GM19397 (cell line): ENCODE data around the gene AHNAK.
"Not testable (repeated sequence)": the region's sequence is repeated elsewhere in the genome, so short reads cannot be mapped to it uniquely, and the experiment has no call there.

Experiments used
- ATAC-seq: cut with Tn5 transposase; IDR thresholded peaks from one replicate; pipeline ENCODE4 v1.9.1; 2021; ENCODE audit warnings: mild to moderate bottlenecking, moderate library complexity; ENCODE audit not compliant: unreplicated experiment

Gene AHNAK

GRCh38 chr11:62394825-62395538 lies 151.6 kb downstream of the AHNAK start:
- ATAC-seq: no peak

- ATAC-seq: no peak
Observed at GRCh38 chr11:62393735-62394134, 152.9 kb downstream of the AHNAK start.

- ATAC-seq: no peak
Observed at GRCh38 chr11:62393061-62393611, 153.5 kb downstream of the AHNAK start.

GRCh38 chr11:62392506-62392905 lies 154.1 kb downstream of the AHNAK start:
- ATAC-seq: no peak

- ATAC-seq: no peak
Observed at GRCh38 chr11:62391642-62392425, 154.8 kb downstream of the AHNAK start.

GRCh38 chr11:62390722-62391121 lies 155.9 kb downstream of the AHNAK start:
- ATAC-seq: no peak

- ATAC-seq: no peak
Observed at GRCh38 chr11:62390237-62390636, 156.4 kb downstream of the AHNAK start.

GRCh38 chr11:62388999-62389398 lies 157.6 kb downstream of the AHNAK start:
- no peak for ATAC-seq

GRCh38 chr11:62387381-62387780 lies 159.2 kb downstream of the AHNAK start:
- ATAC-seq: no peak

- ATAC-seq: not testable (repeated sequence)
Observed at GRCh38 chr11:62386083-62386482, 160.5 kb downstream of the AHNAK start.

GRCh38 chr11:62383822-62384221 lies 162.8 kb downstream of the AHNAK start:
- ATAC-seq: no peak
